Measurements from ENCODE around the gene TNIK.

DNA sequence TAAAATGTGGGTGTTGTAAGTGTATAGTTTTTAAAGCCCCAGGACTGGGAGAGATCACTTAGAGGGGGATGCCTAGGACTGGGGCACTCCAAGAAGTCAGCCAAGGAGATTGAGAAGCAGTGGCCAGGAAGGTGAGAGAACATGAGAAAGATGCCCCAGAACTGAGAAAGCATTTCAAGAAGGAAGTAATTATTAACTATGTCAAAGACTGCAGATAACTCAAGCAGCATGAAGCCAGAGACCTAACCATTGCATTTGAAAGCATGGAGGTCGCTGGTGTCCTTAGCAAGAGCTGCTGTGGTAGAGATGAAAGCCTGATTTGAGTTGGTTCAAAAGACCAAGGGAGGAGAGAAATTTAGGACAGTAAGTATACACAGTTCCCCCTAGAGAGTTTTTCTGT is 403.1 kb downstream of the TNIK start:
- no peak for TF ChIP-seq ZNF274 (IDR thresholded peaks at IDR 0.05; ENCODE audit: low read depth, low read length)
- no peak for TF ChIP-seq YY1 (IDR thresholded peaks at IDR 0.05; ENCODE audit: insufficient read depth, insufficient read length)
- no peak for TF ChIP-seq SUZ12 (IDR thresholded peaks at IDR 0.05; ENCODE audit: extremely low read depth, insufficient read depth, insufficient read length)
